HepG2 (cell line): ENCODE results near the gene FABP2. TPM values are rescaled to one million over a fixed set of nuclear protein-coding genes. Genes with fewer than 3 reads are reported as not detected.
A peak's percentile ranks its signal among the peaks of the same experiment; 100 is the strongest.

Source experiments
- ATAC-seq: fragments of 200-7000 bp; cut with Tn5 transposase; 3 replicates; pipeline ENCODE4 v1.9.1; 2020; ENCODE audit warnings: mild to moderate bottlenecking, moderate library complexity
- BruUV-seq: library from RNA; stranded (reverse); fragments of 400-500 nt; replicated peaks from 2 replicates; lab custom pipeline; 2021; lab: Mats Ljungman, UMichigan
- CTCF ChIA-PET: fragments of 300-600 bp; formaldehyde crosslinking; extraction: SDS; loops from one replicate; lab custom pipeline; 2021; ENCODE audit warnings: low total read pairs, inconsistent platforms, low intra/inter-chr PET ratio; lab: Yijun Ruan, JAX
- POLR2A ChIA-PET: fragments of 350-600 bp; sonication (Branson Sonifier 250); formaldehyde crosslinking; loops from one replicate; lab custom pipeline; 2020; ENCODE audit warnings: antibody characterized with exemption, inconsistent platforms; lab: Yijun Ruan, JAX
- DNase-seq: peaks from one replicate; pipeline ENCODE4 v3.0.0-alpha.2; 2015; ENCODE audit warnings: low spot score
- FAIRE-seq: peaks from 3 replicates; lab custom pipeline; 2011; peaks lifted over from hg19 to GRCh38; lab: Jason Lieb, UNC
- H2AFZ ChIP-seq: one replicate; pipeline ENCODE4 v1.6.1; 2011; ENCODE audit warnings: low read length, inconsistent platforms
- H3K27ac ChIP-seq: fragments of 300-600 bp; 3 replicates; pipeline ENCODE4 v1.8.0; 2011; ENCODE audit warnings: mixed run types, mild to moderate bottlenecking, mixed read lengths, low read length, inconsistent platforms; ENCODE audit not compliant: insufficient read depth; ENCODE audit errors: extremely low read length
- H3K27me3 ChIP-seq, 2 experiments: fragments of 200-600 bp in 1 of 2; 2 replicates in 1 of 2; 3 replicates in 1 of 2; pipeline versions ENCODE4 v1.6.0 to v1.8.0; 2011; ENCODE audit warnings: low read length in 2 of 2, mild to moderate bottlenecking in 2 of 2, moderate library complexity in 2 of 2, inconsistent platforms in 1 of 2; ENCODE audit not compliant: insufficient read depth in 2 of 2, control insufficient read depth in 1 of 2
- H3K36me3 ChIP-seq, 2 experiments: fragments of 200-600 bp in 1 of 2; replicated peaks in 1 of 2; 2 replicates in 1 of 2; 3 replicates in 1 of 2; pipeline versions ENCODE4 v1.5.1 to v1.8.0; 2011; ENCODE audit warnings: low read length in 2 of 2, inconsistent platforms in 1 of 2; ENCODE audit not compliant: insufficient read depth in 2 of 2, control insufficient read depth in 1 of 2
- H3K4me1 ChIP-seq: 2 replicates; pipeline ENCODE4 v1.5.1; 2012; ENCODE audit warnings: low read length, inconsistent platforms; ENCODE audit not compliant: insufficient read depth
- H3K4me2 ChIP-seq: 2 replicates; pipeline ENCODE4 v1.6.0; 2011; ENCODE audit warnings: low read depth, low read length, inconsistent platforms
- H3K4me3 ChIP-seq, 3 experiments: fragments of 200-600 bp in 1 of 3; sonication (generic), shearing (Covaris generic) in 1 of 3; replicated peaks in 1 of 3; 2 replicates each; pipeline ENCODE4 v1.5.1; 2011 to 2016; ENCODE audit warnings: low read length in 3 of 3, inconsistent platforms in 2 of 3, low read depth in 2 of 3, mild to moderate bottlenecking in 2 of 3, control low read depth in 1 of 3, mixed read lengths in 1 of 3; ENCODE audit not compliant: insufficient read depth in 1 of 3
- H3K79me2 ChIP-seq: one replicate; pipeline ENCODE4 v1.6.1; 2011; ENCODE audit warnings: low read length, inconsistent platforms; ENCODE audit not compliant: insufficient read depth
- H3K9ac ChIP-seq: 2 replicates; pipeline ENCODE4 v1.6.0; 2011; ENCODE audit warnings: mild to moderate bottlenecking, low read depth, low read length, inconsistent platforms; ENCODE audit not compliant: insufficient read depth
- H3K9me3 ChIP-seq: 2 replicates; pipeline ENCODE4 v1.5.1; 2012; ENCODE audit warnings: mild to moderate bottlenecking, low read length
- H4K20me1 ChIP-seq: 2 replicates; pipeline ENCODE4 v1.6.0; 2011; ENCODE audit warnings: inconsistent platforms, mild to moderate bottlenecking, low read length, moderate library complexity; ENCODE audit not compliant: insufficient read depth
- FOXP1 ChIP-seq, 2 experiments: fragments of 450-650 bp in 1 of 2; IDR thresholded peaks; 2 replicates each; pipeline ENCODE4 v1.6.1; 2017 to 2018; ENCODE audit warnings: antibody characterized with exemption in 1 of 2
- HNRNPUL1 ChIP-seq: fragments of 200-400 bp; formaldehyde crosslinking; IDR thresholded peaks from 2 replicates; pipeline ENCODE4 v1.6.1; 2017; ENCODE audit warnings: low read depth, mild to moderate bottlenecking, low read length, moderate library complexity
- IRF2 ChIP-seq: IDR thresholded peaks from 2 replicates; pipeline ENCODE4 v1.6.1; 2018; ENCODE audit warnings: missing genetic modification reagents, missing compliant biosample characterization
- JARID2 ChIP-seq: sonication (generic); formaldehyde crosslinking; IDR thresholded peaks from 2 replicates; pipeline ENCODE4 v1.8.1; 2023; ENCODE audit warnings: missing genetic modification reagents, inconsistent platforms; ENCODE audit not compliant: insufficient replicate concordance
- KDM5B ChIP-seq: sonication (generic); formaldehyde crosslinking; IDR thresholded peaks from 2 replicates; pipeline ENCODE4 v1.4.0; 2020; ENCODE audit warnings: missing genetic modification reagents, mild to moderate bottlenecking, borderline replicate concordance
- PLRG1 ChIP-seq: fragments of 450-650 bp; conservative IDR thresholded peaks from 2 replicates; pipeline ENCODE4 v1.6.1; 2016
- RORA ChIP-seq: sonication (generic); formaldehyde crosslinking; IDR thresholded peaks from 2 replicates; pipeline ENCODE4 v1.5.0; 2020; ENCODE audit warnings: mild to moderate bottlenecking, missing genetic modification reagents, moderate library complexity
- SNAPC2 ChIP-seq: sonication (generic); formaldehyde crosslinking; IDR thresholded peaks from 2 replicates; pipeline ENCODE4 v1.8.1; 2022; ENCODE audit warnings: mild to moderate bottlenecking, missing genetic modification reagents
- TAF15 ChIP-seq: fragments of 200-400 bp; formaldehyde crosslinking; IDR thresholded peaks from one replicate; pipeline ENCODE4 v1.6.1; 2018; ENCODE audit warnings: mild to moderate bottlenecking, low read depth, low read length; ENCODE audit not compliant: poor library complexity, severe bottlenecking
- TCF7 ChIP-seq: sonication (generic); IDR thresholded peaks from 2 replicates; pipeline ENCODE4 v1.6.1; 2016; ENCODE audit warnings: antibody characterized with exemption, low read depth
- ZFYVE20 ChIP-seq: sonication (generic); formaldehyde crosslinking; IDR thresholded peaks from 2 replicates; pipeline ENCODE4 v1.8.0; 2023; ENCODE audit warnings: low read depth, mild to moderate bottlenecking, moderate library complexity, missing genetic modification reagents, borderline replicate concordance
- ZMAT3 ChIP-seq: sonication (generic); formaldehyde crosslinking; conservative IDR thresholded peaks from 2 replicates; pipeline ENCODE4 v1.7.0; 2021; ENCODE audit warnings: missing genetic modification reagents
- ZNF292 ChIP-seq: sonication (generic); formaldehyde crosslinking; IDR thresholded peaks from 2 replicates; pipeline ENCODE4 v1.8.1; 2022; ENCODE audit warnings: mild to moderate bottlenecking, low read depth, missing genetic modification reagents, borderline replicate concordance
- ZNF607 ChIP-seq: sonication (generic); formaldehyde crosslinking; IDR thresholded peaks from 2 replicates; pipeline ENCODE4 v1.5.1; 2020; ENCODE audit warnings: missing genetic modification reagents, mild to moderate bottlenecking, borderline replicate concordance
- WGBS: methylation state at CpG from one replicate; pipeline ENCODE4 v1.1.6; 2017; ENCODE audit warnings: low lambda C conversion rate; 5-methylcytosine and 5-hydroxymethylcytosine counted together
- in situ Hi-C: cut with HindIII; loops from 2 replicates; pipeline ENCODE4 v1.10.0; 2017; ENCODE audit warnings: low pct_unique_long_range_greater_than_20kb; ENCODE audit not compliant: extremely low pct_ligation_motif_present
- intact Hi-C: fragments of 100-400 bp; cut with micrococcal nuclease; formaldehyde crosslinking; loops from one replicate; pipeline ENCODE4 v1.10.0; 2022; ENCODE audit not compliant: unreplicated experiment
- polyA plus RNA-seq, 8 experiments: library from polyadenylated mRNA; depleted of rRNA in 3 of 8; stranded (reverse) in 7 of 8; unstranded in 1 of 8; fragments of >200 nt; fragmentation: Illumina TruSeq in 4 of 8; extraction: Trizol in 4 of 8; gene quantifications; 2 replicates each; pipeline versions ENCODE4 v1.2.1 to v1.2.3, GENCODE V29; 2011 to 2016; ENCODE audit warnings: low read depth in 4 of 8, missing spikeins in 1 of 8, mixed read lengths in 1 of 8; ENCODE audit not compliant: insufficient read depth in 1 of 8
- total RNA-seq, 5 experiments: library from RNA; depleted of rRNA; stranded (reverse); fragments of >200 nt; fragmentation: Illumina TruSeq; extraction: Trizol; gene quantifications; 2 replicates each; pipeline ENCODE4 v1.2.3, GENCODE V29; 2016; ENCODE audit warnings: low read depth in 1 of 5
- TF ChIP-seq, protein P1 (sequence below): sonication (generic); formaldehyde crosslinking; IDR thresholded peaks from 2 replicates; pipeline ENCODE4 v1.5.1; 2020; ENCODE audit warnings: mild to moderate bottlenecking, missing genetic modification reagents, moderate library complexity
- TF ChIP-seq, protein P2 (sequence below): sonication (generic); formaldehyde crosslinking; IDR thresholded peaks from 2 replicates; pipeline ENCODE4 v1.8.0; 2022; ENCODE audit warnings: mild to moderate bottlenecking, missing genetic modification reagents; ENCODE audit not compliant: insufficient replicate concordance
- TF ChIP-seq, protein P3 (sequence below): IDR thresholded peaks from 2 replicates; pipeline ENCODE4 v1.4.0; 2020; ENCODE audit warnings: mild to moderate bottlenecking, missing genetic modification reagents

FABP2 gene
- total and polyA plus RNA-seq, 2 of the 13 experiments (the other 11 are each of a cell fraction or from before 2014, with no cell fraction given): 0.78 to 1.2 TPM

DNA sequence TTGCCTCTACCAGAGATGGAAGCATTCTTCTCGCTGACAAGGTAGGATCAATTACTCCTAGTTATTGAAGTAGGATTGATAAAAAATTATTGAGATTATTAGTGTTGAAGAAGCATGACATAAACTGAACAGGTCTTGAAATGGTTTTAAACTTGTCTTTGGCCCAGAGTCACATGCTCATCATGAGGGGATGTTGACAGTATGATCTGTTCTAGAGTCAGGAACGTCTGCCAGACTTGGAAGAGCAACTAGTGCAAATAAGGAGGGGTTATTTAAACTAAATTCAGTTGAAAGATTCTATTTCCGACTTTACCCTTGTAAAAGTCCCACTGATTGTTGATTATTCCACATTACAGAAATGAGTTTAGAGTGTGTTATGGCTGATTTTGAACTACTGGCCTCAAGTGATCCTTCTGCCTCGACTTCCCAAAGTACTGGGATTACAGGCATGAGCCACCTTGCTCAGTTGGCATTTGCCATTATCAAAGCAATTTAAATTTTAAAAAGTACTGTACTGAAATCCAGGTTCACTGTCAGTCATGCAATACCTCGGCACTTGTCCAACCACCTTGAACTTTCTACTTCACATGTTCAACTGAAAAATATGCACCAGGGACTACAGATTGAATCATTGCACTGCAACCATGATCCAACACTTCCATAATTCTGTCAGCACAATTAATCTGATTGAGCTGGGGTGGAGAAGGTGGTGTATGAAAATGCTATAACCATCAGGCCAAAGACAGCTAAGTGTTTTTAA lies 19.7 kb downstream of the FABP2 start:
- H3K79me2 ChIP-seq: peaks cover 35% of the 10 kb centered on the region
- no peak overlapping the region for H2AFZ ChIP-seq
- H3K27ac ChIP-seq: peak overlapping the region; percentile 21
- no TSS peak for BruUV-seq
- FAIRE-seq (no peak), ATAC-seq (no peak), DNase-seq (no peak)
- intact Hi-C loops (loop anchor here (5.0 kb wide), 2 partner anchors 320 to 750 kb away; no protein-coding TSS in a partner anchor), in situ Hi-C loops (no loop called here)
- 53% methylated on average over 5 of the region's 5 CpGs for WGBS
- peaks cover 59% of the 10 kb centered on the region for H3K4me1 ChIP-seq
- ChIA-PET POLR2A (no interaction called here), CTCF (no interaction called here)
- no peaks in the 10 kb centered on the region for H3K9me3 ChIP-seq
- H3K4me3 ChIP-seq: peak overlapping the region in 1 of 3 experiments; percentile 17; a peak in 1 of 6 replicates
- H4K20me1 ChIP-seq: peaks cover 12% of the 10 kb centered on the region; the same call in 1 of the 2 replicates
- H3K36me3 ChIP-seq: no peaks in the 10 kb centered on the region
- peak overlapping the region; percentile 87 for H3K4me2 ChIP-seq
- peaks cover 0 to 9% of the 10 kb centered on the region in 2 experiments; a peak in 2 of 5 replicates for H3K27me3 ChIP-seq
- no peak overlapping the region for H3K9ac ChIP-seq
- TF ChIP-seq ZMAT3 (CRISPR knock-in tag) (peak; percentile 53; the same call in 1 of the 2 replicates), ZFYVE20 (CRISPR knock-in tag) (no peak), RORA (CRISPR knock-in tag) (no peak), TCF7 (no peak), ZNF607 (CRISPR knock-in tag) (0 out of 2 replicates have a peak, but pooled peaks have one; percentile 48), FOXP1 (IDR thresholded peaks at IDR 0.05) (no peak), FOXP1 (CRISPR knock-in tag; IDR thresholded peaks at IDR 0.05) (no peak), SNAPC2 (0 out of 2 replicates have a peak, but pooled peaks have one; percentile 37), PLRG1 (no peak), TAF15 (no peak), KDM5B (no peak), JARID2 (CRISPR knock-in tag) (no peak), ZNF292 (CRISPR knock-in tag) (no peak), HNRNPUL1 (no peak), IRF2 (CRISPR knock-in tag) (peak; percentile 19; the same call in 1 of the 2 replicates)
- TF ChIP-seq, protein P1, sequence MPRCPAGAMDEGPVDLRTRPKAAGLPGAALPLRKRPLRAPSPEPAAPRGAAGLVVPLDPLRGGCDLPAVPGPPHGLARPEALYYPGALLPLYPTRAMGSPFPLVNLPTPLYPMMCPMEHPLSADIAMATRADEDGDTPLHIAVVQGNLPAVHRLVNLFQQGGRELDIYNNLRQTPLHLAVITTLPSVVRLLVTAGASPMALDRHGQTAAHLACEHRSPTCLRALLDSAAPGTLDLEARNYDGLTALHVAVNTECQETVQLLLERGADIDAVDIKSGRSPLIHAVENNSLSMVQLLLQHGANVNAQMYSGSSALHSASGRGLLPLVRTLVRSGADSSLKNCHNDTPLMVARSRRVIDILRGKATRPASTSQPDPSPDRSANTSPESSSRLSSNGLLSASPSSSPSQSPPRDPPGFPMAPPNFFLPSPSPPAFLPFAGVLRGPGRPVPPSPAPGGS (CRISPR knock-in tag): 0 out of 2 replicates have a peak, but pooled peaks have one; percentile 34
- TF ChIP-seq, protein P2, sequence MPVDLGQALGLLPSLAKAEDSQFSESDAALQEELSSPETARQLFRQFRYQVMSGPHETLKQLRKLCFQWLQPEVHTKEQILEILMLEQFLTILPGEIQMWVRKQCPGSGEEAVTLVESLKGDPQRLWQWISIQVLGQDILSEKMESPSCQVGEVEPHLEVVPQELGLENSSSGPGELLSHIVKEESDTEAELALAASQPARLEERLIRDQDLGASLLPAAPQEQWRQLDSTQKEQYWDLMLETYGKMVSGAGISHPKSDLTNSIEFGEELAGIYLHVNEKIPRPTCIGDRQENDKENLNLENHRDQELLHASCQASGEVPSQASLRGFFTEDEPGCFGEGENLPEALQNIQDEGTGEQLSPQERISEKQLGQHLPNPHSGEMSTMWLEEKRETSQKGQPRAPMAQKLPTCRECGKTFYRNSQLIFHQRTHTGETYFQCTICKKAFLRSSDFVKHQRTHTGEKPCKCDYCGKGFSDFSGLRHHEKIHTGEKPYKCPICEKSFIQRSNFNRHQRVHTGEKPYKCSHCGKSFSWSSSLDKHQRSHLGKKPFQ (CRISPR knock-in tag): peak; percentile 78
- TF ChIP-seq, protein P3, sequence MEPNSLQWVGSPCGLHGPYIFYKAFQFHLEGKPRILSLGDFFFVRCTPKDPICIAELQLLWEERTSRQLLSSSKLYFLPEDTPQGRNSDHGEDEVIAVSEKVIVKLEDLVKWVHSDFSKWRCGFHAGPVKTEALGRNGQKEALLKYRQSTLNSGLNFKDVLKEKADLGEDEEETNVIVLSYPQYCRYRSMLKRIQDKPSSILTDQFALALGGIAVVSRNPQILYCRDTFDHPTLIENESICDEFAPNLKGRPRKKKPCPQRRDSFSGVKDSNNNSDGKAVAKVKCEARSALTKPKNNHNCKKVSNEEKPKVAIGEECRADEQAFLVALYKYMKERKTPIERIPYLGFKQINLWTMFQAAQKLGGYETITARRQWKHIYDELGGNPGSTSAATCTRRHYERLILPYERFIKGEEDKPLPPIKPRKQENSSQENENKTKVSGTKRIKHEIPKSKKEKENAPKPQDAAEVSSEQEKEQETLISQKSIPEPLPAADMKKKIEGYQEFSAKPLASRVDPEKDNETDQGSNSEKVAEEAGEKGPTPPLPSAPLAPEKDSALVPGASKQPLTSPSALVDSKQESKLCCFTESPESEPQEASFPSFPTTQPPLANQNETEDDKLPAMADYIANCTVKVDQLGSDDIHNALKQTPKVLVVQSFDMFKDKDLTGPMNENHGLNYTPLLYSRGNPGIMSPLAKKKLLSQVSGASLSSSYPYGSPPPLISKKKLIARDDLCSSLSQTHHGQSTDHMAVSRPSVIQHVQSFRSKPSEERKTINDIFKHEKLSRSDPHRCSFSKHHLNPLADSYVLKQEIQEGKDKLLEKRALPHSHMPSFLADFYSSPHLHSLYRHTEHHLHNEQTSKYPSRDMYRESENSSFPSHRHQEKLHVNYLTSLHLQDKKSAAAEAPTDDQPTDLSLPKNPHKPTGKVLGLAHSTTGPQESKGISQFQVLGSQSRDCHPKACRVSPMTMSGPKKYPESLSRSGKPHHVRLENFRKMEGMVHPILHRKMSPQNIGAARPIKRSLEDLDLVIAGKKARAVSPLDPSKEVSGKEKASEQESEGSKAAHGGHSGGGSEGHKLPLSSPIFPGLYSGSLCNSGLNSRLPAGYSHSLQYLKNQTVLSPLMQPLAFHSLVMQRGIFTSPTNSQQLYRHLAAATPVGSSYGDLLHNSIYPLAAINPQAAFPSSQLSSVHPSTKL (CRISPR knock-in tag): peak; percentile 46
